GM20431 (cell line): ENCODE data around the gene PLBD1.

Experiments used
- in situ Hi-C: fragments of 300-500 bp; cut with MseI, MboI; formaldehyde crosslinking; loops from one replicate; pipeline ENCODE4 v1.15.0; 2020; ENCODE audit warnings: low sequenced_read_pairs; ENCODE audit not compliant: unreplicated experiment

PLBD1 gene

DNA sequence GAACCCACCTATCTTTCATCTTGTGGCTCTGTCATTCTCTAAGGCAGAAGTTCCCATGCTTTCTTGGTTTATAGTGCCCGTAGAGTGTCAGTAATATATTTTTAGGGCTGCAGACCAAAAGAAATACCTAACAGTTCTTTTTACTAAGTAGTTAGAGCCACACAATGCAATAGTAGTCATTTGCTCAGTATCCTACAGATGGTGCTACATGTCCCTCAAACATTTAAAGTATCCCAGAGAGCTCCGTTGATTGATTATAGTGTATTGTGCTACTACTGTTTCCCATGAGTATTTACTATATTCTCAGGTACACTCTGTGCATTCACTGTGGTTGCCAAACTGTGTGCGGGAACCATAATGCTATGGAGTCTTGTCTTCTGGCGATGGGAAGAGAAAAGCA is 4.7 kb upstream of the PLBD1 start:
- in situ Hi-C loops: no loop called here

DNA sequence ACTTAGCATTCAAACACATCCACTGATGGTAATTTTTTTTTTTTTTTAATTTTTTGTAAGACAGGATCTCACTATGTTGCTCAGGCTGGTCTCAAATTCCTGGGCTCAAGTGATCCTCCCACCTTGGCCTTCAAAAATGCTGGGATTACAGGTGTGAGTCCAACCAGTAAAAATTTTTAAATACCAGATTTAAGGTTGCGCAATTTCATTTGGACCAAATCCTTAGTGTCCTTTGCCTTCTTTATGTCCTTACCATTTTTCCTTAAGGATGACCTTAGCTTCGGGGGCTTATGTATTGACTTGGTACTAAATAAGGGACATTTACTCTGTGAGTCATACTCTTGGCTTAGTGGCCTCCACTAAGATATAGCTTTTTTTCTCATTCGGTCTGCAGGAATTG is 4.1 kb upstream of the PLBD1 start:
- in situ Hi-C loops: no loop called here

DNA sequence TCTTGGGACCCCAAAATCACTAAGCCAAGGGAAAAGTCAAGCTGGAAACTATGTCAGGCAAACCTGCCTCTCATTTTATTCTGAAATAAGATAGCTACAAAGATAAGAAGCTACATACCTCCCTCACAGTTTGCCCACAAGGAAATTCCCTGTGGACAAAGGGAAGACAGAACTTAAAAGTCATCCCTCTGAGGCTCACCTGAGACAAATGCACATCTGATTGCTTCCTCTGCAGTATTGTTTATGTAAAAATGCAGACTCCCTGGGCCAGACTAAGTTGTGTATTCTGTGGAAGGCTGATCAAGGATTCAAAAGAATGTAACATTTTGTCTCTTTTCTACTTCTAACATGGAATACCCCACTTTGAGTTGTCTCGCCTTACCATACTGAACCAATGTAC is 2.5 kb upstream of the PLBD1 start:
- in situ Hi-C loops: no loop called here

DNA sequence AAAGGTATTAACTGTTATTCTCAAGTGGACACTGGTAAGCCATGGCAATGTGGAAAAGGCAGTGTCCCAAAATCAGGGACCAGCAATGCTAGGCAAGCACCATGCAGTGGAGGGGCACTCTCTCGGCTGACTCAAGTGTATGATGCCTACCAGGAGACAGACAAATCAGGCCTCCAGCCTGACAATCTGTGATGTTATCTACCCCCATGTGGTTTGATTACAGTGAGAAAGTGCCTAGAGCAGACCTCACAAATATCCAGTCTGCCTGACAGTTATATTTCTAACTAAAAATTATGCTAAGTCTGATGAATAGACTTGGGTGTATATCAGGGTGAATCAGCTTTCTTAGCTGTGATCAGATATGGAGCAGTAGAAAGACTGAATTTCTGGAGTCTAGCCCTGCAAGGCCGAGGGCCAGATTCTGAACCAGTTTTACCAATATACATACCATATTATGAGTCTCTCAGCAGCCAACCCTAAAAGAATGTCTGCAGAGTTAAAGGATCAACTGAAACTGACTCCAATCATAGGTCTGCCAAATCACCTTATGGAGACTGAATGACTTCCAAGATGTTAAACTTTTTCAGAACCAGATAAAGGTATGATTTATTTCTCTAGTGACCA is 3.2 kb downstream of the PLBD1 start:
- in situ Hi-C loops: no loop called here

DNA sequence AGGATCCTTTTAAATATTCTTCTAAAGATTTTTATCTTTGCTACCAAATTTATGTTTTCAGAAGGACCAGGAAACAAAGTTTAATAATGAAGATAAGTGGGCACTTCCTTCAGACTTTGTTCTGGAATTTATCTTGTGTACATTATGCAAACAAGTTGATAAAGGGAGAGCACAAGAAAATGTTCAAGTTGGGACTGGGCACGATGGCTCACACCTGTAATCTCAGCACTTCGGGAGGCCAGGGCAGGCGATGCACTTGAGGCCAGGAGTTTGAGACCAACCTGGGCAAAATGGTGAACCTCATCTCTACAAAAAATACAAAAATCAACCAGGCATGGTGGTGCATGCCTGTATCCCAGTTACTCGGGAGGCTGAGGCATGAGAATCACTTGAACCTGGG is 4.6 kb downstream of the PLBD1 start:
- in situ Hi-C loops: no loop called here

DNA sequence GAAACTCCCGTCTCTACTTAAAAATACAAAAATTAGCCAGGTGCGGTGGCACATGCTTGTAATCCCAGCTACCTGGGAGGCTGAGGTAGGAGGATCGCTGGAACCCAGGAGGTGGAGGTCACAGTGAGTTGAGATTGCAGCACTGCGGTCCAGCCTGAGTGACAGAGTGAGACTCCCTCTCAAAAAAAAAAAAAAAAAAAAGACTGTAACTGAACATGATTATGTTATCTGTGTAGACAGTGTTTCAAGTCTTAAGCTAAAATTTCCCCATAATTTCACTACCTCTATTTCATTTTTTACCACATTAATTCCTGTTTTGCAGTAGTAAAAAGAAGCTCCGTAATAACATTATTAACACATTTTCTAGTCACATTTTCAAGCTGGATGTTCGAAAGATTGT is 5.4 kb downstream of the PLBD1 start:
- in situ Hi-C loops: no loop called here

DNA sequence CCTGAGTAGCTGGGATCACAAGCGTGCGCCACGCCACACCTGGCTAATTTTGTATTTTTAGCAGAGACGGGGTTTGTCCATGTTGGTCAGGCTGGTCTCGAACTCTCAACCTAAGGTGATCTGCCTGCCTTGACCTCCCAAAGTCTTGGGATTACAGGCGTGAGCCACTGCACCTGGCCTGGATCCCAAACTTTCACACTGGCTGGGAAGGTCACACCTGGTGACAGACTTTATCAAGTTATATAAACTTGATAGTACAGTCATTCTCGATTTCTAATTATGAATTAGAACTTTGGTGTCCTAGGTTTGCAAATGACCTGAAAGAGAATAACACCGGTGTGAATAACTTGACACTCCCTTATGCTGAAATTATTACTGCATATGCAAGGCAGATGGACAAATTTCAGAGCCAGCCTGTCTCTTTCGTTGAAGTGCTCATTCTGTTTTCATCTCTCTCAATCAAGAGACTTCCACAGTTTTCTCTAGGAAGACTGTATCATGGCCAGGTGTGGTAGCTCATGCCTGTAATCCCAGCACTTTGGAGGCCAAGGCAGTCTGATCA is 5.9 kb downstream of the PLBD1 start:
- in situ Hi-C loops: no loop called here

DNA sequence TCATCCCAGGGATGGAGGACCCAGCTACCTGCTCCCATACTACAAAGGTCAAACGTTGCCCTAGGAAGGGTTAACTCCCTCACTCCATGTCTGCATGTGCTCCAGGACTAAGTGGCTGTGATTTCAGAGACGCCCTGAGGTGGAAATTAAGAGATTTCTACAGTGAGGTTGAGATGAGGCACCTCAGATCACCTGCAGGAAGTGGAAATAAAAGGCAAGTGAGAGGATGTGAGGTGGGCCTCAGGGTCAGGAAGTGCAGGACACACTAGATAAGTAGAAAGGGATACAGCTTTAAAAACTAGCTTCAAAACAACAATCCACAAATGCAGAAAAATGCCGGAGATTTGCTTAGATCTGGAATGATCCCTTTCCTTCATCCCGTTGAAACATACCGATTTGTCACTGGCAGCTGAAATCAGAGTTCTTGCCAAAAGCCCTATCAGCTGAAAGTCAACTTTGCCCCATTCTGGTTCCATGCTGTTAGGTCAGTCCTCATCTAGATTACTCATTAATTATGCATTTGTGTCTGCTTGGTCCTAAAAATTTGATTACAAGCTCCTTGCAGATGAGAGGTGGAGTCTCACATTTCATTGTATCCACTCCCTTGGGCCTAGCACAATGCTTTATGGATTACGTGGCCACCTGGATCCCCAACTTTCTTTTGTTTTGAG is 6.6 kb downstream of the PLBD1 start:
- in situ Hi-C loops: no loop called here

DNA sequence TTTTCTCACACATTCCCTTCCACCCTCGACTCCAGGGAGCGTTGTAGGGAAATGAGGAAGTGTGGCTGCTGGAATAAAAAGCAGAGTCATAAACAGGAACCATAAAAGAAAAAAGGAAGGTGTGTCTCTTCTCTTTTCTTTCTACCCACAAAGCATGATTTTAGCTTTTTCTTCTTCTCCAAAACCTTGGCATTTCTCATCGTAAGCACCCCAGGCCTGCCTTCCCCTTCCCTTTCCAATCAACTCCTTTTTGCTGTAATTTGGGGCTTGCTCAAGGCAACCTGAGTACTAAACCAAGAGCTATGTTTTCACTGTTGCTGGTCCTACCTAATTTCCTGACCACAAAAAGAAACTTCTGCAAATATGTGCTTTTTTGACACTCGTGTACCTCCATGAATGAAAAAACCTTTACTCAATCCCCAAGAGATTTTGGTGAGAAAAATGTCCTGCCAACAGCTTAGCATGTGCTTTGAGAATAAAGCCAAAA is 9.2 kb downstream of the PLBD1 start:
- in situ Hi-C loops: no loop called here

DNA sequence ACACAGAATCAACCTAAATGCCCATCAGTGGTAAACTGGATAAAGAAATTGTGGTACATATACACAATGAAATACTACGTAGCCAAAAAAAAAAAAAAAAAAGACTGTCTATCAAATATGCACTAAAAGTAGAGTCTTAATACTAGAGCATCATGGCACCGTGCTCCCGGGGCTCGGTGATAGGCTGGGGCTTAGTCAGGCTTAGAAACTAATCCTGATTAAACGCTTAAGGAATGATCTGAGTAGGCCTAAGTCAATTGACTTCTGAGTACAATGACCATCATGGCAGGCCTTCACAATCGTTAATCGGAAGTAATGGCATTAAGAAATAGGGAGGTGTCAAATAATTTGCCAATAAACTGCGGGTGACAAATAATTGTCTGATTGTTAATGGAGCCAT is 9.7 kb downstream of the PLBD1 start:
- in situ Hi-C loops: no loop called here

DNA sequence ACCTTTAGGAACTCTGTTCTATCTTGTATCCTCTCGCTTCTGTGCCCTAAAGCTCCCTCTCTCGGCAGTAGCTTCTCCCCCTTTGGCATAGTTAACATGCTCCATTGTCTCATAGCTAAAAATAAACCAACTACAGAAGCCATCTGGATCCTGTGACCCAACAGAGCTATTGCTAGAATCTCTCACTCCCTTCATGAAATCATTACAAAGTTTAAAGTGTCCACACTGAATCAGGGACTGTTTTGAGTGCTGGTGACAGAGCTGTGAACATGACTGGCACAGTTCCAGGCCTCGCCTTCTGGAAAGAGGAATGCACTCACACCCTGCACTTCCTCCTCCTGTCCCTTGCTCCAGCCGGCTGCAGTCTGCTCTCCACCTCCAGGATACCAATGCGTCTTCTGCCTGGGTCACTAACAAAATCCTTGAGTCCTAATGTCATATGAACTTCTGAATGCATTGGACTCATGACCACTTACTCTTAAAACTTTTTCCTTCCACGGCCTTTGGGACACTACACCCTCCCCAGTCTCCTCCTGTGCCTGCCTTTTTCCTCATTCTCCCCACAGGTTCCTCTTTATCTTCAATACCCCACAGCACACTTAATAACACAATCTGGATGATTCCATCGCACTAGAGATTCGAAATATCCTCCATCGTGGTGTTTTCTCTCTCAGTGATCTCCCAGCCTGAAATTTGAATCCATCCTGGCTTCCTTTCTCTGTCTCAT is 13.2 kb downstream of the PLBD1 start:
- in situ Hi-C loops: no loop called here

DNA sequence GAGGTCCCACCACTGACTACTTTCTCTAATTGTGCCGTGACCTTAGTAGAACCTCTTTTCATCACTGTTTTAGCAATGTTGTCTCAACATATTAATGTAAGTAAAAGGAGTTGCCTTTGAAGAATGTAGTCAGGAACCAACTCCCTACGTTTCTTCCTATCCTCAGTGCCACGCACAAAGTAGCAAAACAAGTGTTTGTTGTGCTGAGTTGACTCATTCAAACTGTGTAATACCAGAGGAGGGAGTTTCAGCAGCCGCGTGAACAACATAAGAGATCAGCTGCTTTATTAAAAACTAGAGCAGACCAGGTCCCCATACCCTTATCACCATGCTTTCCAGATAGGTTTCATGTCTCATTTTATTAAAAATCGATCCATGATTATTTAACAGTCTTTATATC is 19.1 kb downstream of the PLBD1 start:
- in situ Hi-C loops: no loop called here

DNA sequence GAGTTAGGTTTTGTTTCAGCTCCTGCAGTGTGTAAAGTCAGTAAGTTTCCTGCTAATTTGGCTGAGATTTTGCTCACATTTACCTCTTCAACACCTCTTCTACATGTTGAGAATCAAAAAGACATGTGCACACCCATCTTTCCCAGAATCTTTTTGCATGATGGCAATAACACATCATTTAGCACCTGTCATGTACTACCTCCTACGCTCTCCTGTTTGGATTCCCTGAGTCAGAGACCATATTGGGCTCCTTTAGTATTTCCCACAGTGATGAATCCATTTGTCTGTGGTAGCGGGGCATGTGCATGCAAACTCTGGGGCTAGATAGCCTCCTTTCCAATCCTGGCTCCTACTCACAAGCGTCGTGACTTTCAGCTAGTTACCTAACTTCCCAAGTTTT is 20.1 kb downstream of the PLBD1 start:
- in situ Hi-C loops: no loop called here

DNA sequence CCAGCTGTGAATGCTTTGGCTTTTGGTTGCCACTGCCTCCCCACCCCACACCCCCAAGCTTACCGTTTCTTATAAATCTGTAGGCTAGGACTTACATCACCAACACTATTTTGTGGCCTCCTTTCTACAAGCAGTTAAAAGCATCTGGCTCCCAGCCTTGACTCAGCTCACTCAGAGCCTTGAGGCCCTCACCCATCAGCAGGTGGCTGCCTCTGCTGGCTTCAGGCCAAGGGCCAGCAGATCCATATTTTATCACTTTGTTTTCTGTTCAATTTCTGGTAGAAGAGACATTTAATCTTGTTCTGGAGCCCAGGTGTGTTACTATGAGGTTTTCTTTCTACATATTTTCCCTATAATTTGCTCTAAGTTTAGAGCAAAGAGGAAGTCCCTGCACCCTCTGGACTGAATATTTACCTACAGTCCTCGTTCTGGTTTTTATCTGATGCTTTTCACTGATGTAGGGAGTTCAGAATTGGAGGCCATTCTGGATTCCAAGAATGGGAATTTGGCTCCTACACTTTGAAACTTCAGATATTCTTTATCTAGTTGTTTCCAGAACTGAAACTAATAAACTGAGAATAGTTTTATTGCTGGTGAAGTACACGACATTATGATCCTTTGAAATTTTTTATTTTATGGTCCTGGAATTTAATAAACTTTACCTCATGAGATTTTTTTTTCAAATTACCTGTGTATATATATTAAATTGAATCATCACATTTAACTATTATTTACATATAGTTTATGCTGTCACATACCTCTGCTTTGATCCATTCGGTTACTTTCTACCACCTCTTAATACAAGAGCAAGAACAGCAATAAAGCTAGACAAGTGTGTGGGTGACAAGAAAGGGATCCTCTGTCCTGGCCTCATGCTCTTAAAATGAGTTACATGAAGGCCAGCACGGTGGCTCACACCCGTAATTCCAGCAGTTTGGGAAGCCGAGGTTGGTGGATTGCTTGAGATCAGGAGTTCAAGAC is 22.2 kb downstream of the PLBD1 start:
- in situ Hi-C loops: no loop called here

DNA sequence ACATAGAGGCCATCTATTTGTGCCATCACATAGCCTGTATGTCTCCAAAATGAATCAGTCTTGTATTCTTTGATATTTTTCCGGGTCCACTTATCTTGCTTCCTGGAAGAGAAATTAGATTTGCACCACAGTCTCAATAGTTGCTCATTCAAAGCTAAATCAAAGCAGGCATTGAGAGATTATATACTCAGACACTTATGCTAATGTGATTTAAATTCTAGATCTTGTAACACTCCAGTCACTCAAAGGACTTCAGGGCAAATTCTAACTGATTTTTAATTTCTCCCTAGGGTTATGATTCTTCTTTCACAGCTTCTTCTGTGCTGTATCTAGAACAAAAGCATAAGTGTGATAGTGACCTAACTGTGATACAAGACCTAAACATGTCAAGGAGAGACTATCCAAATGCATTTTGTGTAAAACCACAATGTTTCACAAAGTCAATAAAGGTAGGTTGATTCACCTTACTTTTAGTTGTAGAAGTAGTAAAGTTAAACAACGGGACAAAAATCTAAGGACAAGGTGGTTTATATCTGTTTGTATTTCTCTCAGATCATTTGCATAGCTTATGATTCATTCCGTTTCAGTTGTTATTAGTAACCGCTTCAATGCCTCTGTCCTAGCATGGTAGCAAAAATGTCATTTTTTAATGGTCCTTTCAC is 26.8 kb downstream of the PLBD1 start:
- in situ Hi-C loops: no loop called here

DNA sequence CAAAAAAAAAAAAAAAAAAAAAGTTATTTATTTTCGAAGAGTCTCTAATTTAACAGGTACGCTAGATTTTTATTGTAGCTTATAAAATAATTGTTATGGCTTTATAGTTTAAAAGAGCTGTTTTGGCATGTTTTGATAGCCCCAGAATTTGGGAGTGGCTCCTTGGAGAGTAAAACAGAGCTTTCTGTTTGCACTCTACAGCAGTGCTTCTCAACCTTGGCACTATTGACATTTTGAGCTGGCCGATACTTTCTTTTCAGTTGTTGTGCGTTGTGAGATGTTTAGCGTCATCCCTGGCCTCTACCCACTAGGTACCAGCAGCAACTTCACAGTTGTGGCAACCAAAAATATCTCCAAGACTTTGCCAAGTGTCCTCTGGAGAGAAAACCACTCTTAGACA is 30.6 kb downstream of the PLBD1 start:
- in situ Hi-C loops: no loop called here

DNA sequence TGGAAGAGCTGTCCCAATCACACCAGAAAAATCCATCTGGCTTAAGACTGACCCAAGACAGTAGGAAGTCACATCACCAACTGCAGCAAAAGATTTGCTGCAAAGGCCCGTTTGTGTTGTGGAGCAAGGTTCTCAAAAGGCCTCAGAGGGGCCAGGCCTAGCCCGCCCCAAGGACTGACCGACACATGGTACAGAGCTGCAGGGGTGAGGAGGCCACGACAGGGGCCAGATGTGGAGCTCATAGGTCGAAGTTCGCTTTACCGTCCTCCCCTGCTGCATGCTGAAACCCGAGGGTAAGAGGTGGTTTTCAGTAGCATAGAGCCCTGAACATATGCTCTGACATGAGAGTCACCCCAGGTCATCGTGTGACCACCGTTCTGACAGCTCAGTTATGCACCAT is 35.5 kb downstream of the PLBD1 start:
- in situ Hi-C loops: no loop called here

DNA sequence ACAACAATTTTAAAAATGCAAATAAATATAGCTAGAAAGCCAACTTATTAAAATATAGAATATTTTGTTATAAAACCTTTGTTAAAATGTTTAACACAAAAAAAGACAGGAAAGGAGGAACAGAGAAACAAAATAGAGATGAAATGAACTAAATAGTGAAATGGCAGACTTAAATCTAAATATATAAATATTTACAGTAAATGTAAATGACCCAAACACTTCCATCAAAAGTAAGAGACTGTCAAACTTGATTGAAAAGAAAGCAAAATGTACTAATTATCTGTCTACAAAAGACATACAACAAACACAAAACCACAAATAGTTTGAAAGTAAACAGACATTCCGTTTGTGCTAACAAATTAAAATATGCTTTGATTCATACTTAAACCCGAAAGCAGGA is 41.7 kb downstream of the PLBD1 start:
- in situ Hi-C loops: no loop called here

DNA sequence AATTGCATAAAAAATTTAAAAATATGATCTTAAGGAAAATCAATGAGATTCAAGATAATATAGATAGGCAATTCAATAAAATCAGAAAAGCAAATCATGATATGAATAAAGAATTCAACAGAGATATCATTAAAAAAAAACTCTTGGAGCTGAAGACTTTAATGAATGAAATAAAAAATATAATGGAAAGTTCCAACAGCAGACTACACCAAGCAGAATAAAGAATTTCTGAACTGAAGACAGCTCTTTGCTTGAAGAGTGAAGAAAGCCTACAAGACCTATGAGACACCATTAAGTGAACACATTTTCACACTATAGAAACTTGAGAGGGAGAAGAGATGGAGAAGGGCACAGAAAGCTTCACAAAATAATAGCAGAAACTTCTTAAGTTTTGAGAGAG is 45.9 kb downstream of the PLBD1 start:
- in situ Hi-C loops: no loop called here

DNA sequence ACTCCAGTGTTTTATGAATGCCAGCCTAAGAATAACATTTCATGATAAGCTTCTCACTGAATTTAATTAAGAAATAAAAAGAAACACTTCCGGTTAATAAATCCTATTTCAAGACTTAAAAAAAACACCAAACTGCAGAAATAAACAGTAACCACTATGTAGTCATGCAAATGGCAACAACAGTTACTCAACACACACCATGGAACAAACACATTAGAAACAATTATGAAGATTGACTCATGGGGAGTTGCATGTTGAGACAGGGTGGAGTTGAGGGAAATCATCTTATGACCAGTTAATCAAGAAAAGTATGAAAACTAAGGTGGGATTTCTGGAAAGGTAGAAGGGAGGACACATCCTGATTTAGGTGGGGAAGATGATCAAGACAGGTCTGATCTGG is 52.7 kb downstream of the PLBD1 start:
- in situ Hi-C loops: no loop called here
